Loucy (cell line): ENCODE results near the gene LDHB.

Experiments
- H2AFZ ChIP-seq: fragments of 200-600 bp; sonication (generic); 2 replicates; pipeline ENCODE4 v1.6.0; 2016; ENCODE audit warnings: antibody characterized with exemption, mild to moderate bottlenecking, low read length, moderate library complexity
- H3F3A ChIP-seq: fragments of 200-600 bp; 2 replicates; pipeline ENCODE4 v1.6.0; 2016; ENCODE audit warnings: antibody characterized with exemption, low read depth, mild to moderate bottlenecking
- H3K27me3 ChIP-seq: fragments of 200-600 bp; sonication (generic); 2 replicates; pipeline ENCODE4 v1.6.1; 2014; ENCODE audit warnings: low read length, mild to moderate bottlenecking; ENCODE audit not compliant: insufficient read depth, poor library complexity, severe bottlenecking
- H3K36me3 ChIP-seq: fragments of 200-600 bp; sonication (generic); 2 replicates; pipeline ENCODE4 v1.6.1; 2016; ENCODE audit warnings: low read length; ENCODE audit not compliant: insufficient read depth
- H3K4me1 ChIP-seq: fragments of 200-600 bp; sonication (generic); 2 replicates; pipeline ENCODE4 v1.5.1; 2014; ENCODE audit warnings: low read length, mild to moderate bottlenecking; ENCODE audit not compliant: insufficient read depth, poor library complexity, severe bottlenecking
- H3K4me2 ChIP-seq: fragments of 200-600 bp; sonication (generic); 2 replicates; pipeline ENCODE4 v1.6.0; 2014; ENCODE audit warnings: antibody characterized with exemption, low read length, low read depth, mild to moderate bottlenecking; ENCODE audit not compliant: poor library complexity, severe bottlenecking
- H3K4me3 ChIP-seq: fragments of 200-600 bp; sonication (generic); 2 replicates; pipeline ENCODE4 v1.5.1; 2014; ENCODE audit warnings: low read length, mild to moderate bottlenecking, mixed read lengths; ENCODE audit not compliant: poor library complexity, severe bottlenecking
- H3K79me2 ChIP-seq: fragments of 200-600 bp; sonication (generic); 2 replicates; pipeline ENCODE4 v1.6.1; 2014; ENCODE audit warnings: low read length; ENCODE audit not compliant: insufficient read depth
- H3K9ac ChIP-seq: fragments of 200-600 bp; sonication (generic); 2 replicates; pipeline ENCODE4 v1.6.0; 2014; ENCODE audit warnings: mild to moderate bottlenecking, low read depth, low read length, moderate library complexity; ENCODE audit not compliant: poor library complexity, severe bottlenecking
- H3K9me2 ChIP-seq: fragments of 200-600 bp; sonication (generic); replicated peaks from 2 replicates; pipeline ENCODE4 v1.6.1; 2016; ENCODE audit warnings: low read depth, low read length, mixed read lengths
- H3K9me3 ChIP-seq: fragments of 200-600 bp; sonication (generic); 2 replicates; pipeline ENCODE4 v1.6.1; 2014; ENCODE audit warnings: mild to moderate bottlenecking, antibody characterized with exemption, low read length, low read depth; ENCODE audit not compliant: insufficient read depth
- H4K20me1 ChIP-seq: fragments of 200-600 bp; sonication (generic); 2 replicates; pipeline ENCODE4 v1.6.0; 2014; ENCODE audit warnings: antibody characterized with exemption, low read length, mild to moderate bottlenecking; ENCODE audit not compliant: insufficient read depth, poor library complexity, severe bottlenecking
- EZH2phosphoT487 ChIP-seq: fragments of 200-600 bp; IDR thresholded peaks from 2 replicates; pipeline ENCODE4 v1.6.1; 2018; ENCODE audit warnings: antibody characterized with exemption, mild to moderate bottlenecking, moderate library complexity, borderline replicate concordance
- TF ChIP-seq, protein P1 (sequence below): fragments of 200-600 bp; sonication (generic); conservative IDR thresholded peaks from 2 replicates; pipeline ENCODE4 v1.5.1; 2014; ENCODE audit warnings: mild to moderate bottlenecking, antibody characterized with exemption, low read length

LDHB gene

DNA sequence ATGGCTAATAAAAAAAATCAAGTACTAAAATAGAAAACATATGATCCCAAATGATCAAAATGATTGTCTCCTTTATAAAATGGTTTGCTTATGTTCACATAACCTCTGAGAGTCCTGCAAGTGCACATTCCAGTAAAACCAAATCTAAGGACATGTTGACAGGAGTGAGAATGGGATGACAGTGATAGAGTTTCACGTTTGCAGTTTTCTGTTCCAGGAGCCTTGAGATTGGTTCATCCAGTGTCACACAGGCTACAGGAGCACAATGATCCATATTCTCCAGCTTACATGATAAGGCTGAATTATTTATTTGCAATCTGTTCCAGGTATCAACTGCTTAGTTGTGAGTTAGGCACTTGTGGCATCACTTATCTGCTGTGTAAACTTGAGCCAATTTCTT is 51.5 kb downstream of the LDHB start:
- Histone ChIP-seq H3K79me2 (no peaks in the 10 kb centered on the region), H3K9me2 (no peaks in the 10 kb centered on the region), H3K36me3 (no peaks in the 10 kb centered on the region), H3F3A (no peaks in the 10 kb centered on the region), H3K4me2 (no peak overlapping the region), H3K4me3 (no peak overlapping the region), H3K4me1 (peaks cover 7% of the 10 kb centered on the region), H3K9ac (no peak overlapping the region), H4K20me1 (no peaks in the 10 kb centered on the region), H3K27me3 (no peaks in the 10 kb centered on the region), H2AFZ (no peak overlapping the region), H3K9me3 (no peaks in the 10 kb centered on the region)
- TF ChIP-seq EZH2phosphoT487, result no peak
- TF ChIP-seq, protein P1, sequence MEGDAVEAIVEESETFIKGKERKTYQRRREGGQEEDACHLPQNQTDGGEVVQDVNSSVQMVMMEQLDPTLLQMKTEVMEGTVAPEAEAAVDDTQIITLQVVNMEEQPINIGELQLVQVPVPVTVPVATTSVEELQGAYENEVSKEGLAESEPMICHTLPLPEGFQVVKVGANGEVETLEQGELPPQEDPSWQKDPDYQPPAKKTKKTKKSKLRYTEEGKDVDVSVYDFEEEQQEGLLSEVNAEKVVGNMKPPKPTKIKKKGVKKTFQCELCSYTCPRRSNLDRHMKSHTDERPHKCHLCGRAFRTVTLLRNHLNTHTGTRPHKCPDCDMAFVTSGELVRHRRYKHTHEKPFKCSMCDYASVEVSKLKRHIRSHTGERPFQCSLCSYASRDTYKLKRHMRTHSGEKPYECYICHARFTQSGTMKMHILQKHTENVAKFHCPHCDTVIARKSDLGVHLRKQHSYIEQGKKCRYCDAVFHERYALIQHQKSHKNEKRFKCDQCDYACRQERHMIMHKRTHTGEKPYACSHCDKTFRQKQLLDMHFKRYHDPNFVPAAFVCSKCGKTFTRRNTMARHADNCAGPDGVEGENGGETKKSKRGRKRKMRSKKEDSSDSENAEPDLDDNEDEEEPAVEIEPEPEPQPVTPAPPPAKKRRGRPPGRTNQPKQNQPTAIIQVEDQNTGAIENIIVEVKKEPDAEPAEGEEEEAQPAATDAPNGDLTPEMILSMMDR, result no peak

DNA sequence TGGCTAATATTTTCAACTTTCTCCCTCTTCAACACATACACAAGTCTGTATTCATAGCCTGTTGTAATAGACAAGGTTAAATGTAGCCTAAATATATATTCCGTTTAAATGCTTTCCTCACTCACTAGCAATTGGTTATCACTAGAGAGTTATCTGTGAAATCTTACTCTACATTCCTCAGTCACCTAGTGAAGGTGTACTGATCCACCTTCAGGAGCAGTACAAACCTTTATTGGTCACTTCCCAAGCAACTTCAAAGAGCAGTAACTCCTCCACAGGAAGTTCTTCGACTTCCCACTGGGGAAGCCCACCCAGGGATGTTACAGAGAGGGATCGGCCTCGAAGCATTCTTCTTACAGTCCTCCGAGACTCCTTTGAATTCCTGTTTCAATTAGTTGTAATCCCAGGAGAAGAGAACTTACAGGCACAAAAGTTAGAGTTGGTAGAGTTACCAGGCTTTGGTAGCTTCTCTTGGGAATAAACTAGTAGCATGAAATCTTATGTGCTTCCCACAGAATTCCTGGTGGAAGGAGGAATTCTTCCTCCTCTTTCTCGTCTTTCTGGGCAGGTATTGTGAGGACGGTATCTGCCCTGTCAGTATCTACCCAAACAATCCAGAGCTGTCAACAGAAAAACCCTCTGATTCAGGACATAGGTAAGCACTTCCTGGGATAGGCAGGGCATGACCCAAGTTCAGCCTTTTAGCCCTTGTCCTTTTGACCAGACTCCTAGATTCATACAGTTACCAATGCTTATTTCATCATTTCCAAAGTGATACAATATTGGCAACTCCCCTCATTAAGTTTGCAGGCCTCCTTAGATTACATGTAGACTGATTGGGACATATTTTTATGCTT is 53.2 kb downstream of the LDHB start, which contains the start of gene GYS2:
TSS of gene GYS2 (minus strand) at position 603 of the 857 bp plus-strand sequence. CDS start at position 348, 255 bp downstream.
- Histone ChIP-seq H4K20me1 (no peaks in the 10 kb centered on the region), H3K79me2 (no peaks in the 10 kb centered on the region), H3K9ac (no peak within 1 kb of the TSS), H2AFZ (no peak within 1 kb of the TSS), H3K9me2 (no peaks in the 10 kb centered on the region), H3K9me3 (no peaks in the 10 kb centered on the region), H3K4me3 (no peak within 1 kb of the TSS), H3F3A (no peaks in the 10 kb centered on the region), H3K4me2 (no peak within 1 kb of the TSS), H3K36me3 (no peaks in the 10 kb centered on the region), H3K27me3 (no peaks in the 10 kb centered on the region), H3K4me1 (peaks cover 11% of the 10 kb centered on the region)
- TF ChIP-seq, protein P1, result no peak
- no peak for TF ChIP-seq EZH2phosphoT487

DNA sequence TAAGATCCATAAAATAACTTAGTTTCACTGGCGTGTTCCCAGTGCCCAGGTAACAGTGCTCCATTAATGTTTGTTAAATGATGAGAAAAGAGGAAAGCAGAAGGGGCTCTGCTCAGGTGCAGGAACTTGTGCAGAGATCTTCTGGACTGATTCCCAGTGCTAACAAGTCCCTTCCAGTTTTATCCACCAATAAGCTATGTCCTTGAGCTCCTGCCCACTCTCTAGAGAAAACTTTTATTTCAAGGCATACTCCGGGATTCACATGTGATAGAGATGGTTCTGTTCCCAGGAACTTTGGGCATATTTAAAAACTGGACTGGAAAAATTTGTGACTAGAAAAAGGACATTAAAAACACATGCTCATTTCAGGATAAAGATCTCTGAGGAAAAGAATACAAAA is 54.9 kb downstream of the LDHB start:
- Histone ChIP-seq H3K27me3 (no peaks in the 10 kb centered on the region), H3K9ac (no peak overlapping the region), H3K36me3 (no peaks in the 10 kb centered on the region), H4K20me1 (no peaks in the 10 kb centered on the region), H3K9me3 (no peaks in the 10 kb centered on the region), H3K4me1 (peaks cover 7% of the 10 kb centered on the region), H2AFZ (no peak overlapping the region), H3F3A (no peaks in the 10 kb centered on the region), H3K4me3 (no peak overlapping the region), H3K9me2 (no peaks in the 10 kb centered on the region), H3K79me2 (no peaks in the 10 kb centered on the region), H3K4me2 (no peak overlapping the region)
- no peak for TF ChIP-seq EZH2phosphoT487
- TF ChIP-seq, protein P1, result no peak
